A549 (cell line): ENCODE results near the gene COG2. TPM values are rescaled to one million over a fixed set of nuclear protein-coding genes. Genes with fewer than 3 reads are reported as not detected.

Experiments
- ATAC-seq, 2 experiments: fragments of 200-7000 bp in 1 of 2; fragments of >200 bp in 1 of 2; cut with Nextera tagmentation in 1 of 2; cut with Tn5 transposase in 1 of 2; 3 replicates each; pipeline versions ENCODE4 v1.8.0 to v1.9.1; 2018 to 2020; ENCODE audit warnings: mild to moderate bottlenecking in 1 of 2, moderate library complexity in 1 of 2
- CTCF ChIA-PET: fragments of 300-600 bp; sonication (Branson Sonifier 250); formaldehyde crosslinking; extraction: SDS; loops from one replicate; lab custom pipeline; 2021; ENCODE audit warnings: antibody characterized with exemption, inconsistent platforms; lab: Yijun Ruan, JAX
- POLR2A ChIA-PET: fragments of 350-600 bp; formaldehyde crosslinking; extraction: SDS; loops from one replicate; lab custom pipeline; 2021; ENCODE audit warnings: antibody characterized with exemption, inconsistent platforms; lab: Yijun Ruan, JAX
- DNase-seq, 2 experiments: peaks; one replicate each; pipeline versions ENCODE4 v3.0.0 to v3.0.0-alpha.2; 2011 to 2016; ENCODE audit warnings: low read depth in 1 of 2, low spot score in 1 of 2
- FAIRE-seq: peaks from 2 replicates; lab custom pipeline; 2011; peaks lifted over from hg19 to GRCh38; lab: Jason Lieb, UNC
- H3K27ac ChIP-seq, 2 experiments: fragments of >200 bp; sonication (Bioruptor Twin); formaldehyde crosslinking; 3 replicates each; pipeline ENCODE4 v1.5.1; 2016 to 2017
- H3K4me1 ChIP-seq: fragments of >200 bp; sonication (Bioruptor Twin); formaldehyde crosslinking; 3 replicates; pipeline ENCODE4 v1.6.1; 2016
- H3K4me2 ChIP-seq: fragments of >200 bp; sonication (Bioruptor Twin); formaldehyde crosslinking; 3 replicates; pipeline ENCODE4 v1.6.1; 2016
- H3K4me3 ChIP-seq: fragments of >200 bp; sonication (Bioruptor Twin); formaldehyde crosslinking; 3 replicates; pipeline ENCODE4 v1.5.1; 2016
- H3K9me3 ChIP-seq: fragments of >200 bp; sonication (Bioruptor Twin); formaldehyde crosslinking; 3 replicates; pipeline ENCODE4 v1.6.1; 2016
- BHLHE40 ChIP-seq: IDR thresholded peaks from 2 replicates; pipeline ENCODE4 v1.6.1; 2012; ENCODE audit warnings: low read depth, low read length, inconsistent platforms
- CBX2 ChIP-seq: fragments of 200-600 bp; sonication (generic); IDR thresholded peaks from 2 replicates; pipeline ENCODE4 v1.6.1; 2016; ENCODE audit warnings: low read depth, mild to moderate bottlenecking, borderline replicate concordance
- CHD2 ChIP-seq: fragments of 150-350 bp; IDR thresholded peaks from 2 replicates; pipeline ENCODE4 v1.6.1; 2014; ENCODE audit warnings: low read length; ENCODE audit not compliant: partially characterized antibody
- ESRRA ChIP-seq: fragments of 150-350 bp; IDR thresholded peaks from 2 replicates; pipeline ENCODE4 v1.6.1; 2014; ENCODE audit warnings: mild to moderate bottlenecking, low read length, borderline replicate concordance
- GATA3 ChIP-seq: IDR thresholded peaks from 2 replicates; pipeline ENCODE4 v1.6.1; 2012; ENCODE audit warnings: borderline replicate concordance
- HDAC2 ChIP-seq: fragments of 200-600 bp; sonication (generic); IDR thresholded peaks from 2 replicates; pipeline ENCODE4 v1.6.1; 2016
- HEYL ChIP-seq: fragments of 250-450 bp; sonication (Bioruptor Pico); IDR thresholded peaks from 2 replicates; pipeline ENCODE4 v1.8.0; 2021; ENCODE audit warnings: mild to moderate bottlenecking, moderate library complexity
- JUN ChIP-seq, 2 experiments: fragments of >200 bp; sonication (Bioruptor Twin); formaldehyde crosslinking; IDR thresholded peaks; 2 replicates in 1 of 2; 3 replicates in 1 of 2; pipeline ENCODE4 v1.6.1; 2016 to 2017
- KDM1A ChIP-seq: fragments of 200-600 bp; sonication (generic); IDR thresholded peaks from 2 replicates; pipeline ENCODE4 v1.6.1; 2016; ENCODE audit warnings: low read depth, mild to moderate bottlenecking
- KDM5A ChIP-seq: fragments of 200-600 bp; sonication (generic); IDR thresholded peaks from 2 replicates; pipeline ENCODE4 v1.6.1; 2016; ENCODE audit warnings: antibody characterized with exemption, mild to moderate bottlenecking
- MAFK ChIP-seq: fragments of 450-650 bp; IDR thresholded peaks from 2 replicates; pipeline ENCODE4 v1.6.1; 2014; ENCODE audit not compliant: partially characterized antibody
- MAZ ChIP-seq: fragments of 150-350 bp; IDR thresholded peaks from 2 replicates; pipeline ENCODE4 v1.6.1; 2014; ENCODE audit warnings: antibody characterized with exemption, low read depth, low read length, borderline replicate concordance
- MYC ChIP-seq: IDR thresholded peaks from 2 replicates; pipeline ENCODE4 v1.6.1; 2012; ENCODE audit warnings: mild to moderate bottlenecking, inconsistent platforms, low read length, improper control_type of control experiment, borderline replicate concordance
- NPAS2 ChIP-seq: fragments of 250-450 bp; sonication (Bioruptor Pico); IDR thresholded peaks from 2 replicates; pipeline ENCODE4 v1.8.0; 2022; ENCODE audit warnings: mild to moderate bottlenecking, moderate library complexity, borderline replicate concordance
- NR3C1 ChIP-seq: fragments of >200 bp; sonication (Bioruptor Twin); formaldehyde crosslinking; IDR thresholded peaks from 3 replicates; pipeline ENCODE4 v1.6.1; 2017
- POLR2AphosphoS2 ChIP-seq: conservative IDR thresholded peaks from 2 replicates; pipeline ENCODE4 v1.6.1; 2012; ENCODE audit warnings: low read length, improper control_type of control experiment, inconsistent platforms
- RAD21 ChIP-seq, 2 experiments: fragments of >200 bp in 1 of 2; sonication (Bioruptor Twin) in 1 of 2; formaldehyde crosslinking in 1 of 2; IDR thresholded peaks in 1 of 2; conservative IDR thresholded peaks in 1 of 2; 2 replicates in 1 of 2; 3 replicates in 1 of 2; pipeline ENCODE4 v1.6.1; 2012 to 2018; ENCODE audit warnings: inconsistent platforms in 1 of 2
- RARB ChIP-seq: fragments of 250-450 bp; sonication (Bioruptor Pico); IDR thresholded peaks from 2 replicates; pipeline ENCODE4 v1.8.0; 2021; ENCODE audit warnings: mild to moderate bottlenecking, moderate library complexity
- RNF2 ChIP-seq: fragments of 200-600 bp; sonication (generic); IDR thresholded peaks from 2 replicates; pipeline ENCODE4 v1.6.1; 2016; ENCODE audit warnings: low read depth, mild to moderate bottlenecking, antibody characterized with exemption, moderate library complexity, borderline replicate concordance
- TFCP2L1 ChIP-seq: fragments of 250-450 bp; sonication (Bioruptor Pico); IDR thresholded peaks from 2 replicates; pipeline ENCODE4 v1.5.0; 2021; ENCODE audit warnings: mild to moderate bottlenecking
- ZFP36 ChIP-seq: fragments of 450-650 bp; IDR thresholded peaks from 2 replicates; pipeline ENCODE4 v1.6.1; 2014; ENCODE audit warnings: borderline replicate concordance; ENCODE audit not compliant: partially characterized antibody
- WGBS: methylation state at CpG from one replicate; pipeline ENCODE4 v1.1.6; 2017; ENCODE audit errors: missing lambda C conversion rate; 5-methylcytosine and 5-hydroxymethylcytosine counted together
- polyA plus RNA-seq, 4 experiments: library from polyadenylated mRNA; depleted of rRNA in 3 of 4; stranded (reverse); fragments of >200 nt; fragmentation: RNase III in 1 of 4; extraction: RNeasy Plus Mini Kit Qiagen cat#74134 plus additional on column Dnase treatment in 1 of 4; gene quantifications; 2 replicates in 3 of 4; 3 replicates in 1 of 4; pipeline ENCODE4 v1.2.3, GENCODE V29; 2011 to 2017
- TF ChIP-seq, protein P1 (sequence below): fragments of 150-350 bp; IDR thresholded peaks from 2 replicates; pipeline ENCODE4 v1.6.1; 2014; ENCODE audit warnings: low read depth, mild to moderate bottlenecking, low read length
- TF ChIP-seq, protein P2 (sequence below): fragments of >200 bp; sonication (Bioruptor Twin); formaldehyde crosslinking; IDR thresholded peaks from 2 replicates; pipeline ENCODE4 v1.6.1; 2016
- TF ChIP-seq, protein P3 (sequence below): IDR thresholded peaks from 2 replicates; pipeline ENCODE4 v1.6.1; 2012
- TF ChIP-seq, protein P4 (sequence below): IDR thresholded peaks from 2 replicates; pipeline ENCODE4 v1.6.1; 2012

Gene COG2
- polyA plus RNA-seq, 2 of the 4 experiments (the other 2 are of a cell fraction): 23.0 to 34.2 TPM

- TF ChIP-seq MYC (no peak), RAD21 (conservative IDR thresholded peaks at IDR 0.05 in 1 of 2, IDR thresholded peaks at IDR 0.05 in 1 of 2) (no peak), JUN (IDR thresholded peaks at IDR 0.05) (no peak), ESRRA (no peak), KDM5A (no peak)
These were observed 83.2 kb downstream of the COG2 start (continued) for GRCh38 chr1:230725256-230726012.

DNA sequence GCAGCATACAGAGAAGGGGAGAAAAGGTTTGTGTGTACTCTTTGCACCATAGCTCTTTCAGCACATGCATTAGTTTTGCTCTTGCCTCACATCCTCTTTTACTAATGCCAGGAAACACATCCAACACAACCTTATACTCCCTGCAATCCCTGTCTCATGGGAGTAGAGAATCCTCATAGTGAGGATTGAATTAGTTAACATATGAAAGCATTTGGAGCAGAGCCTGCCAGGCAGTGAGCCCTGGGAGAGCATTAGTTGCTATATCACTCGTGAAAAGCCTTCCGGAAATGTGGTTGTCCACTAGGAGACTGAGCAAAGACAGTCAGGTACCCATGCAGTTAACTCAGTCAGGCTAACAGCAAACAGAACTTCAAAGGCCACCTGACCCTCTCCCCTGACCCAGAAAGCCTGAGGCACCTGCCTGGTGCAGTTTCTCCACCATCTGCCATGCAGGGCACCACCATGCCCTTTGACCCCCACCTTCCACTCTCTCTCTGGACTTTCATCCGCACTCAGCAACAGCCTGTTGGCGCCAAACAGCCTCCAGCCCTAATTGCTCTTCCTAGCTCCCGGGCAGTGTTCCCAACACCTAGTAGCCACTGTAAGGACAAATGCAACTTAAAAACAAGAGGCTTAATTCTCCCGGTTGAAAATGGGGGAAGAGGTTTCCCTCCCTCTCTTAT lies 86.6 kb downstream of the COG2 start:
- Histone ChIP-seq H3K4me3 (no peak overlapping the region), H3K4me2 (no peak overlapping the region), H3K27ac (no peak overlapping the region), H3K9me3 (no peaks in the 10 kb centered on the region), H3K4me1 (no peaks in the 10 kb centered on the region)
- DNase-seq (no peak), ATAC-seq (no peak), FAIRE-seq (no peak)
- no peak for TF ChIP-seq RARB
- TF ChIP-seq KDM1A: no peak
- no peak for TF ChIP-seq POLR2AphosphoS2
- TF ChIP-seq TFCP2L1 (CRISPR knock-in tag): no peak
- TF ChIP-seq HDAC2: no peak
- TF ChIP-seq ESRRA: no peak
- TF ChIP-seq, protein P1, sequence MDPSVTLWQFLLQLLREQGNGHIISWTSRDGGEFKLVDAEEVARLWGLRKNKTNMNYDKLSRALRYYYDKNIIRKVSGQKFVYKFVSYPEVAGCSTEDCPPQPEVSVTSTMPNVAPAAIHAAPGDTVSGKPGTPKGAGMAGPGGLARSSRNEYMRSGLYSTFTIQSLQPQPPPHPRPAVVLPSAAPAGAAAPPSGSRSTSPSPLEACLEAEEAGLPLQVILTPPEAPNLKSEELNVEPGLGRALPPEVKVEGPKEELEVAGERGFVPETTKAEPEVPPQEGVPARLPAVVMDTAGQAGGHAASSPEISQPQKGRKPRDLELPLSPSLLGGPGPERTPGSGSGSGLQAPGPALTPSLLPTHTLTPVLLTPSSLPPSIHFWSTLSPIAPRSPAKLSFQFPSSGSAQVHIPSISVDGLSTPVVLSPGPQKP: no peak
- TF ChIP-seq, protein P2, sequence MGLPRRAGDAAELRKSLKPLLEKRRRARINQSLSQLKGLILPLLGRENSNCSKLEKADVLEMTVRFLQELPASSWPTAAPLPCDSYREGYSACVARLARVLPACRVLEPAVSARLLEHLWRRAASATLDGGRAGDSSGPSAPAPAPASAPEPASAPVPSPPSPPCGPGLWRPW: no peak
- TF ChIP-seq HEYL (CRISPR knock-in tag): no peak
- TF ChIP-seq NR3C1: no peak
- no peak for TF ChIP-seq BHLHE40
- no peak for TF ChIP-seq CHD2
- no peak for TF ChIP-seq CBX2
- TF ChIP-seq MAFK: no peak
- TF ChIP-seq NPAS2 (CRISPR knock-in tag): no peak
- no peak for TF ChIP-seq MAZ
- ChIA-PET POLR2A (no interaction called here), CTCF (interaction anchor here (1.6 kb wide), 1 partner anchor 14 kb away, joined by 3 read pairs; no protein-coding TSS in a partner anchor)
- 52% methylated on average over 6 of the region's 6 CpGs for WGBS

GRCh38 chr1:230730977-230731376 lies 88.7 kb downstream of the COG2 start:
- FAIRE-seq: no peak
- H3K4me1 ChIP-seq: no peaks in the 10 kb centered on the region
- CTCF ChIA-PET: no interaction called here
- no peak overlapping the region for H3K27ac ChIP-seq
- 25% methylated on average over 5 of the region's 5 CpGs for WGBS
- TF ChIP-seq ZFP36: no peak
- TF ChIP-seq, protein P3, sequence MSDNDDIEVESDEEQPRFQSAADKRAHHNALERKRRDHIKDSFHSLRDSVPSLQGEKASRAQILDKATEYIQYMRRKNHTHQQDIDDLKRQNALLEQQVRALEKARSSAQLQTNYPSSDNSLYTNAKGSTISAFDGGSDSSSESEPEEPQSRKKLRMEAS: no peak
- TF ChIP-seq RNF2: no peak
- TF ChIP-seq, protein P4, sequence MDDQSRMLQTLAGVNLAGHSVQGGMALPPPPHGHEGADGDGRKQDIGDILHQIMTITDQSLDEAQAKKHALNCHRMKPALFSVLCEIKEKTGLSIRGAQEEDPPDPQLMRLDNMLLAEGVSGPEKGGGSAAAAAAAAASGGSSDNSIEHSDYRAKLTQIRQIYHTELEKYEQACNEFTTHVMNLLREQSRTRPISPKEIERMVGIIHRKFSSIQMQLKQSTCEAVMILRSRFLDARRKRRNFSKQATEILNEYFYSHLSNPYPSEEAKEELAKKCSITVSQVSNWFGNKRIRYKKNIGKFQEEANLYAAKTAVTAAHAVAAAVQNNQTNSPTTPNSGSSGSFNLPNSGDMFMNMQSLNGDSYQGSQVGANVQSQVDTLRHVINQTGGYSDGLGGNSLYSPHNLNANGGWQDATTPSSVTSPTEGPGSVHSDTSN: no peak
- no peak for TF ChIP-seq GATA3
- H3K4me3 ChIP-seq: no peak overlapping the region
- no peak overlapping the region for H3K4me2 ChIP-seq
- DNase-seq: no peak
- POLR2A ChIA-PET: no interaction called here
- H3K9me3 ChIP-seq: no peaks in the 10 kb centered on the region
- no peak for ATAC-seq
